ENCODE data around the gene RTN4RL1. TPM values are rescaled to one million over a fixed set of nuclear protein-coding genes. Genes with fewer than 3 reads are reported as not detected.

RTN4RL1 gene
- total RNA-seq, 1 donor from 2014 or later, result 11.5 TPM

DNA sequence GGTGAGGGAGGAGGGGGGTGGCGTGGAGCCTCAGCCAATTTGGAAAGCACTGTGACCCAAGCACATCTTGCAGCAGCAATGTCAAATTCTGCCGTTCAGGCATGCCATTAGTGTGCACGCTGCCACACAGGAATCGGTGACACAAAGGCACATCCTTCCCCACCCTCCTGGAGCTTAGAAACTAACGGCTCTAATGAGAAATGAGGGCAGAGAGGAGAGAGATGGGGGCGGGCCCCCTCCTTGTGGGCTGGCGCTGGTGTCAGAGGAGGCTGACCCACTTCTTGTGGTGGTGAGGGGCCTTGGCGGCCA lies 94.8 kb downstream of the RTN4RL1 start:
- TF ChIP-seq, protein P1, sequence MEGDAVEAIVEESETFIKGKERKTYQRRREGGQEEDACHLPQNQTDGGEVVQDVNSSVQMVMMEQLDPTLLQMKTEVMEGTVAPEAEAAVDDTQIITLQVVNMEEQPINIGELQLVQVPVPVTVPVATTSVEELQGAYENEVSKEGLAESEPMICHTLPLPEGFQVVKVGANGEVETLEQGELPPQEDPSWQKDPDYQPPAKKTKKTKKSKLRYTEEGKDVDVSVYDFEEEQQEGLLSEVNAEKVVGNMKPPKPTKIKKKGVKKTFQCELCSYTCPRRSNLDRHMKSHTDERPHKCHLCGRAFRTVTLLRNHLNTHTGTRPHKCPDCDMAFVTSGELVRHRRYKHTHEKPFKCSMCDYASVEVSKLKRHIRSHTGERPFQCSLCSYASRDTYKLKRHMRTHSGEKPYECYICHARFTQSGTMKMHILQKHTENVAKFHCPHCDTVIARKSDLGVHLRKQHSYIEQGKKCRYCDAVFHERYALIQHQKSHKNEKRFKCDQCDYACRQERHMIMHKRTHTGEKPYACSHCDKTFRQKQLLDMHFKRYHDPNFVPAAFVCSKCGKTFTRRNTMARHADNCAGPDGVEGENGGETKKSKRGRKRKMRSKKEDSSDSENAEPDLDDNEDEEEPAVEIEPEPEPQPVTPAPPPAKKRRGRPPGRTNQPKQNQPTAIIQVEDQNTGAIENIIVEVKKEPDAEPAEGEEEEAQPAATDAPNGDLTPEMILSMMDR (IDR thresholded peaks at IDR 0.05), result no peak
- intact Hi-C loops (cut with DNase I), result no loop called here
- no peak for DNase-seq (ENCODE audit: low spot score in 2 of 2)

DNA sequence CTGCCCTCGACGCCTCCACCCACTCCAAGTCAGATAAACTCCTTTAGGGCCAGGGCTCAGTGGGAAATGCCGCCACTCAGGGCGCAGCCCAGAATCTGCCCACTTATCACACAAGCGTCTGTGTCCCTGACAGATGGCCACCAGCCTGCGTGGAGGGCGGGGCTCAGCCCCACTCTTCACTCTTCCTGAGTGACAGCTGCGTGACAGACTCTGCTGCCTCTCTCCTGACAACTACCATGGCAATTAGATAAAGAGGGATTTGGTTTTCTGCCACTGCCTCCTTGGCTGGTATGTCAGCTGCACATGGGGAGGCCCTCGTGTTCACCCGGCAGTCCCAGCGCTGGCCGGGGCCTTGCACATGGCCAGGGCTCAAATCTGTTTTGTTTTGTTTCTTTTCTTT lies 96.2 kb downstream of the RTN4RL1 start:
- Histone ChIP-seq H3K9me3 (no peaks in the 10 kb centered on the region), H3K4me1 (no peaks in the 10 kb centered on the region), H3K27ac (no peak overlapping the region), H3K4me3 (no peak overlapping the region), H3K36me3 (no peaks in the 10 kb centered on the region), H3K27me3 (no peaks in the 10 kb centered on the region)
- no peak for DNase-seq (ENCODE audit: low spot score in 2 of 2)
- intact Hi-C loops (cut with DNase I), result no loop called here
- TF ChIP-seq, protein P1 (IDR thresholded peaks at IDR 0.05), result no peak

More for the DNA sequence above, 94.8 kb downstream of the RTN4RL1 start:
- Histone ChIP-seq H3K4me3 (no peak overlapping the region), H3K9me3 (no peaks in the 10 kb centered on the region), H3K4me1 (no peaks in the 10 kb centered on the region), H3K36me3 (no peaks in the 10 kb centered on the region), H3K27me3 (no peaks in the 10 kb centered on the region), H3K27ac (no peak overlapping the region)

DNA sequence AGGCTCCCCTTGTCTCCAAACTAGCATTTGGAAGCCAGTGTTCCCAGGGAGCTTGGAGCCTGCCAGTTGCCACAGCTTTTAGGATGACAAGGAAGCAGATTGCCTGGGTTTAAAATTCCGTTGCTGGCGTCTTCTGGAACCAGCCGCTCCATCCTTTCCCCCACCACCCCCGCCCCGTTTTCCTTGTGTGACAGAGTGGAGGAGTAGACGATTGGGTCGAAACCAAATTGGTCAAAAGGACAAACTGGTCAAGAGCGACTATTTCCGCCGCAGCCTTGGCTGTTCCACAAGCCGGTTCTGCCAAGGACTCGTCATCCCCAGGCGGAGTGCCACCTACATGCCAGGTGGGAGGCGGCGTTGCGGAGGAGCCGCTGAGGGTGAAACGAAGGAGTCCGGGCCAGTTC lies 104.2 kb downstream of the RTN4RL1 start:
- no peak for DNase-seq (ENCODE audit: low spot score in 2 of 2)
- Histone ChIP-seq H3K4me1 (no peaks in the 10 kb centered on the region), H3K36me3 (no peaks in the 10 kb centered on the region), H3K9me3 (no peaks in the 10 kb centered on the region), H3K4me3 (no peak overlapping the region), H3K27me3 (no peaks in the 10 kb centered on the region), H3K27ac (no peak overlapping the region)
- TF ChIP-seq, protein P1 (IDR thresholded peaks at IDR 0.05), result no peak
- intact Hi-C loops (cut with DNase I), result no loop called here

DNA sequence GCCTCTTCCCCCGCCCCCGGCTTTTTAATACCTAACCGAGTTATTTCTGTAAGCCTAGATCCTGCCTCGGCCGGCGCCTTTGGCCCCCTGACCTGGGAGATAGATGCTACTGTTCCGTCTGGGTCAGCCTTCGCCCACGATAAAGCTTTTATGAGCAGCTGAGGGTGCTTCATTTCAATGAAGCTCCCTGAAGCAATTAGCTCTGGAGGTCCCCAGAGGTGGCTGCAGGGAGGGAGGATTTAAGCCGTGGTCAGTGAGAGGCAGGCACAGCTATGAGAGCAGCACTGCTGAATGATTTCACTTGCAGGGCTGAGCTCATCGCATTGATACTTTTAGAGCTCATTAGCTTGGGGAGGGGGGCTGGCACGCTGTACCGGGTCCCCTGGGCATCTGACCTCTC lies 105.9 kb downstream of the RTN4RL1 start:
- intact Hi-C loops (cut with DNase I), result no loop called here
- no peaks in the 10 kb centered on the region for H3K27me3 ChIP-seq
- H3K36me3 ChIP-seq, result no peaks in the 10 kb centered on the region
- no peaks in the 10 kb centered on the region for H3K4me1 ChIP-seq
- DNase-seq (ENCODE audit: low spot score in 2 of 2), result no peak
- no peaks in the 10 kb centered on the region for H3K9me3 ChIP-seq
- no peak overlapping the region for H3K27ac ChIP-seq
- TF ChIP-seq, protein P1 (IDR thresholded peaks at IDR 0.05), result no peak
- H3K4me3 ChIP-seq, result no peak overlapping the region

DNA sequence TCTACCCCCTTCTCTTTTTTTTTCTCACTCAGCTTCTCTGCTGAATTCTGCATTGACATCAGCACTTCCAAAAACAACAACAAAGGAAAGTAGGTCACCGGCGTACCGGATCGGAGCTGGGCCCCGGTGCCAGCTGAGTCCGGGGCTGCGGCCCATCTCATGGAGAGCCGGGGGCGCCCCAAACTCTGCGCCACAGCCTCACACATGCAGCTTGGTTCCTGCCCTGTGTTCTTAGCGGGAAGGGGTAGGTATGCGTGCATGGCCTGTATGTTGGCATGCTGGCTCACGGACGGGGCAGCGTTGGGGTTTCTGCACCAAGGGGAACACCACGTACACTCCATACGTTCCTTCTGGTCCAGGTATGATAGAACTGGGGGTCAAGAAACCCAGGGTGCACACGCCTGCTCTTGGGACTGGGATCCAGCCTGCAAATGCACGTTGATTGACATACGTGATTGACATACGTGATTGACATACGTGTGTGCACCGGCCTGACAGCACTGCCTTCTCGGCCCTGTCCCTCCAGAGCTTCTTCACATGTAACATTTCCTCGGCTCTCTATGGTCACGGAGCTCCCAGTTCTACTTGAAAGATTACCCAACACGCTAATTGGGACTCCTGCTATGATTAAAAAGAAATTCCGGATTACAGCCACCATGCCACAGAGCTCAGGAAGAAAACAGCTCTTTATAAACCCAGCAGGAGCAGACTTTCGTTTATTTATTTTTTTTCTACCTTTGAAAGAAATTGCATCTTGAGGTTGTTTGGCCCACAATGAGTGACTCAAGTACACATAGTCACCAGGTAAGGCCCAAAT lies 106.6 kb downstream of the RTN4RL1 start:
- no peaks in the 10 kb centered on the region for H3K27me3 ChIP-seq
- intact Hi-C loops (cut with DNase I), result no loop called here
- no peaks in the 10 kb centered on the region for H3K9me3 ChIP-seq
- H3K4me3 ChIP-seq, result no peak overlapping the region
- DNase-seq (ENCODE audit: low spot score in 2 of 2), result no peak
- H3K4me1 ChIP-seq, result no peaks in the 10 kb centered on the region
- TF ChIP-seq, protein P1 (IDR thresholded peaks at IDR 0.05), result no peak
- H3K27ac ChIP-seq, result no peak overlapping the region
- no peaks in the 10 kb centered on the region for H3K36me3 ChIP-seq

Measured in ascending aorta (tissue), 2 donors.